HepG2 (cell line): ENCODE measurements around the gene KCNT1. TPM values are rescaled to one million over a fixed set of nuclear protein-coding genes. Genes with fewer than 3 reads are reported as not detected.

Experiments
- ATAC-seq: fragments of 200-7000 bp; cut with Tn5 transposase; 3 replicates; pipeline ENCODE4 v1.9.1; 2020; ENCODE audit warnings: mild to moderate bottlenecking, moderate library complexity
- BruUV-seq: library from RNA; stranded (reverse); fragments of 400-500 nt; replicated peaks from 2 replicates; lab custom pipeline; 2021; lab: Mats Ljungman, UMichigan
- CTCF ChIA-PET: fragments of 300-600 bp; formaldehyde crosslinking; extraction: SDS; loops from one replicate; lab custom pipeline; 2021; ENCODE audit warnings: low total read pairs, inconsistent platforms, low intra/inter-chr PET ratio; lab: Yijun Ruan, JAX
- POLR2A ChIA-PET: fragments of 350-600 bp; sonication (Branson Sonifier 250); formaldehyde crosslinking; loops from one replicate; lab custom pipeline; 2020; ENCODE audit warnings: antibody characterized with exemption, inconsistent platforms; lab: Yijun Ruan, JAX
- DNase-seq: peaks from one replicate; pipeline ENCODE4 v3.0.0-alpha.2; 2015; ENCODE audit warnings: low spot score
- FAIRE-seq: peaks from 3 replicates; lab custom pipeline; 2011; peaks lifted over from hg19 to GRCh38; lab: Jason Lieb, UNC
- H2AFZ ChIP-seq: one replicate; pipeline ENCODE4 v1.6.1; 2011; ENCODE audit warnings: low read length, inconsistent platforms
- H3K27ac ChIP-seq: fragments of 300-600 bp; 3 replicates; pipeline ENCODE4 v1.8.0; 2011; ENCODE audit warnings: mixed run types, mild to moderate bottlenecking, mixed read lengths, low read length, inconsistent platforms; ENCODE audit not compliant: insufficient read depth; ENCODE audit errors: extremely low read length
- H3K27me3 ChIP-seq, 2 experiments: fragments of 200-600 bp in 1 of 2; 2 replicates in 1 of 2; 3 replicates in 1 of 2; pipeline versions ENCODE4 v1.6.0 to v1.8.0; 2011; ENCODE audit warnings: low read length in 2 of 2, mild to moderate bottlenecking in 2 of 2, moderate library complexity in 2 of 2, inconsistent platforms in 1 of 2; ENCODE audit not compliant: insufficient read depth in 2 of 2, control insufficient read depth in 1 of 2
- H3K36me3 ChIP-seq, 2 experiments: fragments of 200-600 bp in 1 of 2; replicated peaks in 1 of 2; 2 replicates in 1 of 2; 3 replicates in 1 of 2; pipeline versions ENCODE4 v1.5.1 to v1.8.0; 2011; ENCODE audit warnings: low read length in 2 of 2, inconsistent platforms in 1 of 2; ENCODE audit not compliant: insufficient read depth in 2 of 2, control insufficient read depth in 1 of 2
- H3K4me1 ChIP-seq: 2 replicates; pipeline ENCODE4 v1.5.1; 2012; ENCODE audit warnings: low read length, inconsistent platforms; ENCODE audit not compliant: insufficient read depth
- H3K4me2 ChIP-seq: 2 replicates; pipeline ENCODE4 v1.6.0; 2011; ENCODE audit warnings: low read depth, low read length, inconsistent platforms
- H3K4me3 ChIP-seq, 3 experiments: fragments of 200-600 bp in 1 of 3; sonication (generic), shearing (Covaris generic) in 1 of 3; replicated peaks in 1 of 3; 2 replicates each; pipeline ENCODE4 v1.5.1; 2011 to 2016; ENCODE audit warnings: low read length in 3 of 3, inconsistent platforms in 2 of 3, low read depth in 2 of 3, mild to moderate bottlenecking in 2 of 3, control low read depth in 1 of 3, mixed read lengths in 1 of 3; ENCODE audit not compliant: insufficient read depth in 1 of 3
- H3K79me2 ChIP-seq: one replicate; pipeline ENCODE4 v1.6.1; 2011; ENCODE audit warnings: low read length, inconsistent platforms; ENCODE audit not compliant: insufficient read depth
- H3K9ac ChIP-seq: 2 replicates; pipeline ENCODE4 v1.6.0; 2011; ENCODE audit warnings: mild to moderate bottlenecking, low read depth, low read length, inconsistent platforms; ENCODE audit not compliant: insufficient read depth
- H3K9me3 ChIP-seq: 2 replicates; pipeline ENCODE4 v1.5.1; 2012; ENCODE audit warnings: mild to moderate bottlenecking, low read length
- H4K20me1 ChIP-seq: 2 replicates; pipeline ENCODE4 v1.6.0; 2011; ENCODE audit warnings: inconsistent platforms, mild to moderate bottlenecking, low read length, moderate library complexity; ENCODE audit not compliant: insufficient read depth
- AGO2 ChIP-seq: fragments of 200-400 bp; formaldehyde crosslinking; optimal IDR thresholded peaks from 2 replicates; pipeline ENCODE3; 2017; ENCODE audit warnings: mild to moderate bottlenecking, low read depth, low read length, moderate library complexity
- DNMT1 ChIP-seq: sonication (generic); formaldehyde crosslinking; IDR thresholded peaks from 2 replicates; pipeline ENCODE4 v1.5.1; 2020; ENCODE audit warnings: mild to moderate bottlenecking, missing genetic modification reagents
- HIVEP1 ChIP-seq: sonication (generic); formaldehyde crosslinking; IDR thresholded peaks from 2 replicates; pipeline ENCODE4 v1.4.0; 2020; ENCODE audit warnings: mild to moderate bottlenecking, missing genetic modification reagents
- MLXIP ChIP-seq: sonication (generic); formaldehyde crosslinking; IDR thresholded peaks from 2 replicates; pipeline ENCODE4 v1.9.0; 2021; ENCODE audit warnings: missing genetic modification reagents, borderline replicate concordance
- POGZ ChIP-seq: sonication (generic); formaldehyde crosslinking; IDR thresholded peaks from 2 replicates; pipeline ENCODE4 v1.4.0; 2020; ENCODE audit warnings: mild to moderate bottlenecking, missing genetic modification reagents
- ZBTB49 ChIP-seq: sonication (generic); formaldehyde crosslinking; IDR thresholded peaks from 2 replicates; pipeline ENCODE4 v1.4.0; 2020; ENCODE audit warnings: missing genetic modification reagents, borderline replicate concordance
- ZFAT ChIP-seq: sonication (generic); formaldehyde crosslinking; conservative IDR thresholded peaks from 2 replicates; pipeline ENCODE4 v1.8.1; 2023; ENCODE audit warnings: missing genetic modification reagents, inconsistent platforms
- WGBS: methylation state at CpG from one replicate; pipeline ENCODE4 v1.1.6; 2017; ENCODE audit warnings: low lambda C conversion rate; 5-methylcytosine and 5-hydroxymethylcytosine counted together
- in situ Hi-C: cut with HindIII; loops from 2 replicates; pipeline ENCODE4 v1.10.0; 2017; ENCODE audit warnings: low pct_unique_long_range_greater_than_20kb; ENCODE audit not compliant: extremely low pct_ligation_motif_present
- intact Hi-C: fragments of 100-400 bp; cut with micrococcal nuclease; formaldehyde crosslinking; loops from one replicate; pipeline ENCODE4 v1.10.0; 2022; ENCODE audit not compliant: unreplicated experiment
- polyA plus RNA-seq, 8 experiments: library from polyadenylated mRNA; depleted of rRNA in 3 of 8; stranded (reverse) in 7 of 8; unstranded in 1 of 8; fragments of >200 nt; fragmentation: Illumina TruSeq in 4 of 8; extraction: Trizol in 4 of 8; gene quantifications; 2 replicates each; pipeline versions ENCODE4 v1.2.1 to v1.2.3, GENCODE V29; 2011 to 2016; ENCODE audit warnings: low read depth in 4 of 8, missing spikeins in 1 of 8, mixed read lengths in 1 of 8; ENCODE audit not compliant: insufficient read depth in 1 of 8
- total RNA-seq, 5 experiments: library from RNA; depleted of rRNA; stranded (reverse); fragments of >200 nt; fragmentation: Illumina TruSeq; extraction: Trizol; gene quantifications; 2 replicates each; pipeline ENCODE4 v1.2.3, GENCODE V29; 2016; ENCODE audit warnings: low read depth in 1 of 5
- TF ChIP-seq, protein P1 (sequence below): sonication (generic); formaldehyde crosslinking; IDR thresholded peaks from 2 replicates; pipeline ENCODE4 v1.4.0; 2020; ENCODE audit warnings: mild to moderate bottlenecking, low read depth, missing genetic modification reagents

KCNT1 gene
- total and polyA plus RNA-seq, 2 of the 13 experiments (the other 11 are each of a cell fraction or from before 2014, with no cell fraction given): not detected

DNA sequence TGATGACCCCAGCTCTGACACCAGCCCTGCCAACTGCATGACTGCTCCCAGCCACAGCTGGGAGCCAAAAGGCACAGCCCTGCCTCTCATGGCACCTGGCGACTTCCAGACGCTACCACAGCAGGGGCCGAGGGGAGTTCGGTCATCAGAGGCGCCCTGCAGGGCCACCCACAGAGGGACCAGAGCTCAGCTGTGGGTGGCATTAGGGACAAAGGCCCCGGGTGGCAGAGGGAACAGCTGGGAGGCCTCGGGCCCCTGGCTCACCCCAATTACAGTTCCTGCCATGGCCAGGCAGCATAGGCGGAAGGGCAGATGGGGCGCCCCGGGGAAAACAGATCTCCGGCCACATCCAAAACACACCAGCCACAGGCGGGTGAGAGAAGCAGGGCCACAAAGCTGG, 6.3 kb upstream of the KCNT1 start (continued):
- TF ChIP-seq DNMT1 (no peak), ZFAT (CRISPR knock-in tag) (no peak), MLXIP (CRISPR knock-in tag) (no peak)

GRCh38 chr9:135696446-135696845, 5.5 kb upstream of the KCNT1 start:
- H2AFZ ChIP-seq: no peak overlapping the region
- ATAC-seq: no peak
- H3K9me3 ChIP-seq: no peaks in the 10 kb centered on the region
- intact Hi-C loops: no loop called here
- H3K4me1 ChIP-seq: no peaks in the 10 kb centered on the region
- H3K36me3 ChIP-seq: no peaks in the 10 kb centered on the region
- no TSS peak for BruUV-seq
- H3K79me2 ChIP-seq: no peaks in the 10 kb centered on the region
- TF ChIP-seq HIVEP1 (CRISPR knock-in tag): no peak
- TF ChIP-seq, protein P1, sequence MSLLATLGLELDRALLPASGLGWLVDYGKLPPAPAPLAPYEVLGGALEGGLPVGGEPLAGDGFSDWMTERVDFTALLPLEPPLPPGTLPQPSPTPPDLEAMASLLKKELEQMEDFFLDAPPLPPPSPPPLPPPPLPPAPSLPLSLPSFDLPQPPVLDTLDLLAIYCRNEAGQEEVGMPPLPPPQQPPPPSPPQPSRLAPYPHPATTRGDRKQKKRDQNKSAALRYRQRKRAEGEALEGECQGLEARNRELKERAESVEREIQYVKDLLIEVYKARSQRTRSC (CRISPR knock-in tag): no peak
- no peak for TF ChIP-seq AGO2
- no peak for TF ChIP-seq ZBTB49 (CRISPR knock-in tag)
- no peak for TF ChIP-seq POGZ (CRISPR knock-in tag)
- FAIRE-seq: no peak
- in situ Hi-C loops: no loop called here
- ChIA-PET POLR2A (no interaction called here), CTCF (no interaction called here)
- peaks cover 28 to 85% of the 10 kb centered on the region in 2 experiments for H3K27me3 ChIP-seq
- H3K4me2 ChIP-seq: no peak overlapping the region
- H3K27ac ChIP-seq: no peak overlapping the region
- H3K9ac ChIP-seq: no peak overlapping the region
- H3K4me3 ChIP-seq: no peak overlapping the region
- whole genome bisulfite sequencing: 0% methylated on average over 4 of the region's 16 CpGs
- DNase-seq: no peak
- 0 out of 2 replicates have a peak, but pooled peaks cover 4% of the 10 kb centered on the region for H4K20me1 ChIP-seq
